Spleen (tissue), 7 donors: ENCODE measurements around the gene NRXN3.

Experiments
- CTCF ChIP-seq, 11 experiments: fragments of 200-600 bp in 7 of 11; fragments of 450-650 bp in 4 of 11; sonication (generic) in 4 of 11; IDR thresholded peaks in 8 of 11; conservative IDR thresholded peaks in 3 of 11; 1 replicate in 7 of 11; 2 replicates in 4 of 11; pipeline versions ENCODE4 v1.4.0 to v1.8.0; 2016 to 2021; ENCODE audit warnings: antibody characterized with exemption in 11 of 11, inconsistent platforms in 4 of 11, mild to moderate bottlenecking in 1 of 11
- POLR2A ChIP-seq, 3 donors: fragments of 450-650 bp; IDR thresholded peaks; one replicate each; pipeline ENCODE4 v1.5.1; 2017; ENCODE audit warnings: antibody characterized with exemption in 3 of 3, mild to moderate bottlenecking in 1 of 3
- POLR2AphosphoS5 ChIP-seq, 3 donors: sonication (generic); formaldehyde crosslinking; IDR thresholded peaks; one replicate each; pipeline ENCODE4 v1.5.1; 2017; ENCODE audit warnings: antibody characterized with exemption in 3 of 3
- donor health status: DM: no; HTN: no; CAD: no; lungs with moderate emphysema.
- donor health status: DM: no; HTN: no; CAD: no.
- donor health status: DM: no; HTN: no; CAD: no.

- no peak for TF ChIP-seq CTCF (IDR thresholded peaks at IDR 0.05 in 8 of 11, conservative IDR thresholded peaks at IDR 0.05 in 3 of 11)
- no peak for TF ChIP-seq POLR2AphosphoS5 (IDR thresholded peaks at IDR 0.05)
- no peak for TF ChIP-seq POLR2A (IDR thresholded peaks at IDR 0.05)
Measured at GRCh38 chr14:78972440-78972839, 802.3 kb downstream of the NRXN3 start.
